Measurements from ENCODE around the gene FNTB. TPM values are rescaled to one million over a fixed set of nuclear protein-coding genes. Genes with fewer than 3 reads are reported as not detected.
A peak's percentile ranks its signal among the peaks of the same experiment; 100 is the strongest.

Gene FNTB
- polyA plus RNA-seq, 1 experiment = 17.3 TPM

- Histone ChIP-seq H3K27me3 (ENCODE audit: control insufficient read depth, insufficient read depth, low read length) (peaks cover 3% of the 10 kb centered on the region), H3K27ac (ENCODE audit: low read depth, low read length) (no peak overlapping the region), H3K4me3 (ENCODE audit: low read depth, low read length) (no peak overlapping the region), H3K9me3 (ENCODE audit: control insufficient read depth, insufficient read depth, low read length) (no peaks in the 10 kb centered on the region)
- CTCF ChIA-PET = no interaction called here
- POLR2A ChIA-PET = no interaction called here
- no peak for TF ChIP-seq CTCF (IDR thresholded peaks at IDR 0.05; ENCODE audit: low read depth, low read length)
- DNase-seq (ENCODE audit: low read depth, low spot score) = no peak
Observed at GRCh38 chr14:64966976-64967375, 19.7 kb upstream of the FNTB start.

GRCh38 chr14:64968167-64968566, 18.5 kb upstream of the FNTB start:
- Histone ChIP-seq H3K9me3 (ENCODE audit: control insufficient read depth, insufficient read depth, low read length) (no peaks in the 10 kb centered on the region; the same call in 1 of the 2 replicates), H3K27ac (ENCODE audit: low read depth, low read length) (no peak overlapping the region), H3K27me3 (ENCODE audit: control insufficient read depth, insufficient read depth, low read length) (peaks cover 3% of the 10 kb centered on the region), H3K4me3 (ENCODE audit: low read depth, low read length) (no peak overlapping the region)
- DNase-seq (ENCODE audit: low read depth, low spot score) = no peak
- POLR2A ChIA-PET = no interaction called here
- CTCF ChIA-PET = interaction anchor here (0.7 kb wide), 1 partner anchor 52 kb away, joined by 3 read pairs; no protein-coding TSS in a partner anchor
- TF ChIP-seq CTCF (IDR thresholded peaks at IDR 0.05; ENCODE audit: low read depth, low read length) = no peak

DNA sequence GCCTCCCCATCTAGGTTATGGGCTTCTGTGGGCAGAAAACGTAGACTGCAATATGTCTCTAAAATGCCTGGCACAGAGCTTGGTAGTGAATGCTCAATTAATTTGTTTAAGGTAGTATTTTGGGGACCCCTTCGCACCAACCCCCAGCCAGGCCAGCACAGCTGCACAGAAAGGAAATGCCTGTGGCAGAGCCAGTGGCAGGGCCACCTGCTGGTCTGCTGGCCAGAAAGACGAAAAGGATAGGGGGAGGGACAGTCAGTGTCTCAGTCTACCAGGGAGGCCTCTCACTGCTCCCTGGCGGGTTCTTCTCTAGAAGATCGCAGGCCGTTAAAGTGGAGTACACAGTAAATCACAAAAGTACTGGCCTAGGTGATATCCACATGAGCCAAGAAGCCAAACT, 18.0 kb upstream of the FNTB start:
- Histone ChIP-seq H3K9me3 (ENCODE audit: control insufficient read depth, insufficient read depth, low read length) (no peaks in the 10 kb centered on the region; the same call in 1 of the 2 replicates), H3K27me3 (ENCODE audit: control insufficient read depth, insufficient read depth, low read length) (peaks cover 3% of the 10 kb centered on the region), H3K4me3 (ENCODE audit: low read depth, low read length) (no peak overlapping the region), H3K27ac (ENCODE audit: low read depth, low read length) (no peak overlapping the region)
- ChIA-PET POLR2A (no interaction called here), CTCF (interaction anchor here (0.7 kb wide), 1 partner anchor 51 kb away, joined by 3 read pairs; no protein-coding TSS in a partner anchor)
- TF ChIP-seq CTCF (IDR thresholded peaks at IDR 0.05; ENCODE audit: low read depth, low read length) = no peak
- DNase-seq (ENCODE audit: low read depth, low spot score) = no peak

GRCh38 chr14:64970041-64970440, 16.7 kb upstream of the FNTB start:
- peaks cover 3% of the 10 kb centered on the region for H3K27me3 ChIP-seq (ENCODE audit: control insufficient read depth, insufficient read depth, low read length)
- no peak for DNase-seq (ENCODE audit: low read depth, low spot score)
- no peak overlapping the region for H3K4me3 ChIP-seq (ENCODE audit: low read depth, low read length)
- no peak for TF ChIP-seq CTCF (IDR thresholded peaks at IDR 0.05; ENCODE audit: low read depth, low read length)
- ChIA-PET POLR2A (interaction anchor here (0.7 kb wide), 1 partner anchor 534 kb away, joined by 5 read pairs; no protein-coding TSS in a partner anchor), CTCF (interaction anchor here (0.6 to 1.2 kb wide), 5 partner anchors 14 to 55 kb away, joined by 3 to 4 read pairs (median 3); partner anchors contain the start of gene FNTB)
- no peak overlapping the region for H3K27ac ChIP-seq (ENCODE audit: low read depth, low read length)
- H3K9me3 ChIP-seq (ENCODE audit: control insufficient read depth, insufficient read depth, low read length) = no peaks in the 10 kb centered on the region; the same call in 1 of the 2 replicates

DNA sequence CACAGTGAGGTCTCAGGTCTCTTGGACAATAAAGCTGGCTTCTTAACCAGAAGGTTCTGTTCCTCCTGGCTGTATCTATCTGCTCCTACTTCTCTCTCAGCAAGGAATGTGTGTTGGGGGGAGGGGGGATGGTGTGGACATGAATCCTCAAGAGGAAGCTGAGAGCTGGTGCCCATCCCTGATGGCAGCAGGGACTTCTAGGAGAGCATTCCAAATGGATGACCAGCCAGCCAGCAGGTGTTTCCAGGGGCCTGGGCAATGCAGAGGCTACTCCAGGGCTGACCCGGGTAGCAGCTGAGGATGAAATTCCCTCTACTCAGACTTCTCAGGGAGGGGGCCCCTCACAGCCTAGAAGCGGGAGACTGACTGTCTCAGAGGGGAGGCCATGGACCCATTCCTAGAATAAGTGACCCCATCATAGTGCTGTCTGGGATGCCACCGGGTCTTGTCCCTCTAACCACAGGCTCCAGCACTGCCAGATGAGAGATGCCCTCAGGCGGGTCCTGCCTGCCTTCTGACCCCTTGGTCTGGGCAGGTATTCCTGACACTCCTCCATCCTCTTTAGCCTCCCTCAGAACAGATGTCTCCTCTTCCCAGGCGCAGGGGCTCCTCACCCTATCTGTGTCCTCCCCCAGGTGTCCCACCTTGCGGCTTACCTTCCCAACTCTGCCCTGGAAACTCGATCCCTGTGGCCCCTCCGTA, 15.8 kb upstream of the FNTB start:
- DNase-seq (ENCODE audit: low read depth, low spot score) = no peak
- ChIA-PET POLR2A (interaction anchor here (0.7 kb wide), 2 partner anchors 28 to 535 kb away, joined by 3 to 5 read pairs; no protein-coding TSS in a partner anchor), CTCF (interaction anchor here (0.6 to 1.2 kb wide), 10 partner anchors 9 to 1499 kb away, joined by 3 to 4 read pairs (median 3); partner anchors contain the start of gene FNTB)
- no peak for TF ChIP-seq CTCF (IDR thresholded peaks at IDR 0.05; ENCODE audit: low read depth, low read length)
- no peak overlapping the region for H3K27ac ChIP-seq (ENCODE audit: low read depth, low read length)
- H3K9me3 ChIP-seq (ENCODE audit: control insufficient read depth, insufficient read depth, low read length) = no peaks in the 10 kb centered on the region; the same call in 1 of the 2 replicates
- H3K27me3 ChIP-seq (ENCODE audit: control insufficient read depth, insufficient read depth, low read length) = peaks cover 3% of the 10 kb centered on the region
- peak overlapping the region; percentile 74 for H3K4me3 ChIP-seq (ENCODE audit: low read depth, low read length)
